HG02798 (cell line): ENCODE data around the gene MYF6.

ENCODE experiments used
- ATAC-seq: cut with Tn5 transposase; IDR thresholded peaks from one replicate; pipeline ENCODE4 v1.9.1; 2021; ENCODE audit warnings: mild to moderate bottlenecking; ENCODE audit not compliant: unreplicated experiment, poor library complexity

MYF6 gene

DNA sequence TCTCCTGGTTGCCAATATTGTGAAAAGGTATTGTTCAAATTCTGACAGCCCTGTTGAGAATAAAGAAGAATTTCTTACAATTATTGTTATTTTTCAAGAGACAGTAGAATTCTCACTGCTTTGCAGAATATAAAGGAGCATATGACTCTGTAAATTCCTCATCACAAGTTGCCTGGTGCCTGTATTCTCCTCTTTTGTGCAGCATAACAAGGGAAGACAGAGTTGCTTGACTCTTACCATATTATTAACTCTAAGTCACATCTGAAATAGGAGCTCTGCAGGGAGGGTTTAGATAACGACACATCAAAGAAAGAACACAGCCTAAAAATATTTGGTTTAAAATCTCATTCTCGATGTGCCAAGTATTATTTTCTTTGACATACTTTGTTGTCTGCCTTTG, 40.4 kb downstream of the MYF6 start:
- ATAC-seq: no peak

DNA sequence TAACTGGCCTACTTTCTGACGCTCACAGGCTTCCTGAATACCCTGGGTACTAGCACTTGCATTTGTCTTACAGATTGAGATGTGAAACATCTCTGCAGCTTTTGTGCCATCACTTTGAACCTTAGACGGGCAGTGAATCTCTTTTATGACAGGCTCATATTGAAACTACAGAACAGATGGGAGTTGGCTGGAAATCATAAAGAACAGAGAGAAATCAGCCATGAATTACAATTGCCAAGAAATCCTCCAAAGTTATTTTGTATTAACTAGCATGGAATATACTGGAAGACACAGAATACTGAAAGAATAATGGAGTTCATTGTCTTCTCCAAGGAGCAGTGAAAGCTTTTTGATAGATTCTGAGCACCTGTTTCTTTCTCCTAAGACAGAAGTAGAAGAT, 42.0 kb downstream of the MYF6 start:
- ATAC-seq: no peak

DNA sequence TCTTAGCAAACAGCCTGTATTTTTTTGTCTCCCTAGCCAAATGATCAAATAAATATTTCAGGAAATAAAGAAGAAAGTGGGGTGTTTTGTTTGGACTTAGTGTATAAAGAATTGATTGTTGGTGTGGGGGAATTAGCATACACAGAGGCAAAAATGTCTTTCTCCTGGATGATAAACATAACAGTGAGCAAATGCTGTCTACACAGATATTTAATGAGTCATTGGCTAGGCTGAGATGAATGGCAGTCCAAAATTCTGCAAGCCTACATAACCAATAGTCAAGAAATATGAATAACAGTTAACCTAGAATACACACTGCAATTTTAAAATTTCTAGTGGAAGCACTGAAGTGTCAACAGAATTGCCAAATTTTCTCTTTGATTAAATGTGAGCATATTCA, 45.0 kb downstream of the MYF6 start:
- no peak for ATAC-seq

DNA sequence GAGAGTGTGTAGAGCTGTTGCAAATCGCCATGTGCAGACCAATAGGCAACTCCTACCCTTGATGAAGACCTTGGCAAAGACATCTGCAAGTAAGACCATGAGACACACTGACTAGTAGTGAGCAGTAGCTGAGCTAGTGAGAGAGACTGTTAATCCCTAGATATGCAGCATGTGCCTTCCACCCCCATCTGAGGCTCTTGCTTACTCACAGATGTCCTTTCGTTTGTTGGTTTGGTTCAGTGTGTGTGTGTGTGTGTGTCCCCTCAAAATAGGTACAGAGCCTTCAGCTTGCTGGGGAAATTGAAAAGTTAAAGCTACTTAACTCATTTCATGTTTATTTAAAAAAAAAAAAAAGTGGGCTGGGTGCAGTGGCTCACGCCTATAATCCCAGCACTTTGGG, 46.8 kb downstream of the MYF6 start:
- no peak for ATAC-seq

DNA sequence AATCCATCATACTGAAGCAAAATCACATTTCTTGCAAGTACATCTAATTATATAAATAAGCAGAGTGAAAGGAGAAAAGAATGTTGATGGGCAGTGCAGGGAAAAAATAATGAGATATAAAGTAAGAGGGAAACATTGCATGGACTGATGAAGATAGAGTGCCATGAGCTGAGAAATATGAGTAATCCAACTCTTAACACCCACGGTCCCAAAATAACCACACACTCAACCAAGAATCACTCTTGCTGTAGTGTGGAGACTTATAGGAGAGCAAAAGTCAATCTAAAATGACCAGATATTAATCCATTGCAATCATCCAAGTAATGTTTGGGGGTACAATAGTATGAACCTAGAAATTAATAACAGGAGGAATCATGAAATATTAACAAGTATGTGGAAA, 49.4 kb downstream of the MYF6 start:
- peak; percentile 79 for ATAC-seq
